Stimulated activated CD4-positive, alpha-beta T cell treated with anti-CD3 and anti-CD28 coated beads, Interleukin-1b, Interleukin-23, amount 100 ng/mL, for 48 hours (primary cell): Measurements from ENCODE around the gene HPCA.

Experiments
- DNase-seq: peaks from one replicate; pipeline ENCODE4 v3.0.0-alpha.2; 2020

Gene HPCA

DNA sequence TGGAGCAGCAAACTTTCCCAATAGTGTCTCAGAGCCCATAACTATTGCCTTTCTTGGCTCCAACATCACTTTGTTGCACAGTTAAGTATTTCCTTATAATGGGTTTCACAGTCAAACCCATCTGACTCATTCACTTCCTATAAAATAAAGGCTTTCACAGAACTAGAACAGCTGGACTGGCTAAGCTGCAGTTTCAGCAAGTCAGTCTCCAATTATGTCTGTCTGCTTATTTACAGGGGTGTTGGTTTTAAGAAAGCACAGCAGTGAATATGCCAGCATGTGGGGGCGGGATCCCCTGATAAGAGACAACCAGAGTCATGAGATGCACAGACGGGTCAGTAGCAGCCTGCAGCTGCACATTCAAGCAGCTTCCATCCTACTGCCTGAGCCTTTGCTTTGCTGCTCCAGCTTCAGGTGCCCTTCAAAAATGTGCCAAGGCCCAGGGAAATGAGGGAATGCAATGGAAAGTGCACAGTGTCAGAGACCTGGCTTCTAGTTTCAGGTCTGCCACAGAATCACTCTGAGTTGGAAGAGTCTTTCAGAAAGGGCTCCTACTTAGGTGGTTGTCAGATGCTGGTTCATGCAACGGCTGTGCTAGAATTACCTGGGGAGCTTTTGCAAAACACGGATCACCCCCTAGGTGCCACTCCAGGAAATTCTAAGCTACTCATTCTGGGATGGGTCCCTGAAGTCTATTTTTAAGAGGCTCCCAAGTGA is 53.5 kb downstream of the HPCA start:
- DNase-seq: peak; percentile 19

- no peak for DNase-seq
Observed at GRCh38 chr1:32944180-32944579, 57.9 kb downstream of the HPCA start.
